Aorta (tissue), 5 donors: ENCODE measurements around the gene SPECC1. TPM values are rescaled to one million over a fixed set of nuclear protein-coding genes. Genes with fewer than 3 reads are reported as not detected.
"Not testable (repeated sequence)": the region's sequence is repeated elsewhere in the genome, so short reads cannot be mapped to it uniquely, and the experiment has no call there.

Experiments
- ATAC-seq: fragments of 200-7000 bp; cut with Tn5 transposase; one replicate; pipeline ENCODE4 v1.9.1; 2022; ENCODE audit warnings: moderate library complexity; ENCODE audit not compliant: low FRiP score
- DNase-seq, 2 donors: peaks; one replicate each; pipeline ENCODE4 v3.0.0-alpha.2; 2020
- H3K27ac ChIP-seq, 2 donors: one replicate each; pipeline ENCODE4 v1.5.1; 2013; ENCODE audit warnings: low read length in 2 of 2, mild to moderate bottlenecking in 2 of 2, moderate library complexity in 2 of 2, control low read depth in 1 of 2, inconsistent platforms in 1 of 2, low read depth in 1 of 2
- H3K27me3 ChIP-seq, 2 donors: one replicate each; pipeline ENCODE4 v1.6.1; 2013; ENCODE audit warnings: control low read depth in 1 of 2, low read length in 1 of 2, mild to moderate bottlenecking in 1 of 2, moderate library complexity in 1 of 2; ENCODE audit not compliant: insufficient read depth in 2 of 2, control insufficient read depth in 1 of 2
- H3K36me3 ChIP-seq, 2 donors: one replicate each; pipeline ENCODE4 v1.6.1; 2013; ENCODE audit warnings: control low read depth in 1 of 2, low read length in 1 of 2, mild to moderate bottlenecking in 1 of 2; ENCODE audit not compliant: insufficient read depth in 2 of 2, control insufficient read depth in 1 of 2
- H3K4me1 ChIP-seq, 2 donors: one replicate each; pipeline ENCODE4 v1.6.1; 2013; ENCODE audit warnings: low read length in 2 of 2, control low read depth in 1 of 2, mild to moderate bottlenecking in 1 of 2, moderate library complexity in 1 of 2; ENCODE audit not compliant: insufficient read depth in 2 of 2, control insufficient read depth in 1 of 2
- H3K4me3 ChIP-seq, 2 donors: one replicate each; pipeline ENCODE4 v1.5.1; 2013; ENCODE audit warnings: low read length in 2 of 2, control low read depth in 1 of 2, mild to moderate bottlenecking in 1 of 2
- H3K9me3 ChIP-seq: one replicate; pipeline ENCODE4 v1.6.1; 2013; ENCODE audit warnings: mild to moderate bottlenecking, low read length; ENCODE audit not compliant: control insufficient read depth
- WGBS, 2 donors: extraction: QIAGEN DNeasy Blood & Tissue Kit; methylation state at CpG; one replicate each; pipeline ENCODE4 v1.1.7; 2013; 5-methylcytosine and 5-hydroxymethylcytosine counted together
- intact Hi-C, 2 donors: fragments of 100-400 bp; cut with DNase I; formaldehyde crosslinking; loops; one replicate each; pipeline versions ENCODE4 v1.14.2 to v1.15.0; 2022
- polyA plus RNA-seq, 2 donors: library from polyadenylated mRNA; stranded (reverse); fragments of 200-250 nt; gene quantifications; one replicate each; pipeline ENCODE4 v1.2.3, GENCODE V29; 2013
- total RNA-seq, 2 donors: library from RNA; stranded (reverse); fragmentation: NEBNext Ultra II Directional; extraction: Animal tissue kit (Norgen Biotek cat#: 25700); gene quantifications; one replicate each; pipeline ENCODE4 v1.2.1, GENCODE V29; 2021
- donor health status: healthy with polysubstance abuse.
- donor health status: Bipolar disorder and iron deficiency.
- donor health status: DM: no; HTN: no; CAD: no.
- donor health status: DM: no; HTN: no; CAD: no.
- donor health status: DM: yes; HTN: yes; CAD: no.

The SPECC1 gene
- total and polyA plus RNA-seq, 4 donors = 37.4 to 68.8 (median 50.3) TPM

- H3K4me1 ChIP-seq = peaks cover 1 to 18% of the 10 kb centered on the region in 2 donors
- intact Hi-C loops = no loop called here
- no peak overlapping the region for H3K4me3 ChIP-seq
- no peak for ATAC-seq
- peak overlapping the region; percentile 96 for H3K27ac ChIP-seq
- H3K36me3 ChIP-seq = no peaks in the 10 kb centered on the region
- DNase-seq = no peak
- 45 to 47% methylated on average over 6 of the region's 6 CpGs for WGBS, 2 donors
- H3K27me3 ChIP-seq = no peaks in the 10 kb centered on the region
- H3K9me3 ChIP-seq = no peaks in the 10 kb centered on the region
Observed at GRCh38 chr17:20092261-20092867, 83.2 kb downstream of the SPECC1 start.

GRCh38 chr17:20092973-20093626 is 83.9 kb downstream of the SPECC1 start:
- 68 to 71% methylated on average over 2 of the region's 2 CpGs for WGBS, 2 donors
- Histone ChIP-seq H3K4me1 (peaks cover 1 to 14% of the 10 kb centered on the region in 2 donors), H3K9me3 (no peaks in the 10 kb centered on the region), H3K27ac (peak overlapping the region; percentile 96), H3K4me3 (no peak overlapping the region), H3K27me3 (no peaks in the 10 kb centered on the region), H3K36me3 (no peaks in the 10 kb centered on the region)
- DNase-seq = no peak
- no peak for ATAC-seq
- intact Hi-C loops = no loop called here

GRCh38 chr17:20094777-20095176 is 85.6 kb downstream of the SPECC1 start:
- Histone ChIP-seq H3K27me3 (no peaks in the 10 kb centered on the region), H3K4me1 (peaks cover 1 to 14% of the 10 kb centered on the region in 2 donors), H3K27ac (no peak overlapping the region), H3K9me3 (no peaks in the 10 kb centered on the region), H3K36me3 (peaks cover 0 to 4% of the 10 kb centered on the region in 2 donors), H3K4me3 (no peak overlapping the region)
- DNase-seq (no peak), ATAC-seq (no peak)
- WGBS, 2 donors = 42 to 56% methylated on average over 1 of the region's 1 CpG
- intact Hi-C loops = loop anchor here (2.0 to 5.0 kb wide), 3 partner anchors 32 to 87 kb away; partner anchors contain the start of gene SPECC1 (in 2 of the 2)

- intact Hi-C loops = loop anchor here (2.0 to 5.0 kb wide), 3 partner anchors 33 to 88 kb away; partner anchors contain the start of gene SPECC1 (in 2 of the 2)
- WGBS, 2 donors = 14 to 15% methylated on average over 18 of the region's 18 CpGs
- peaks cover 1 to 13% of the 10 kb centered on the region in 2 donors for H3K4me1 ChIP-seq
- H3K9me3 ChIP-seq = no peaks in the 10 kb centered on the region
- H3K36me3 ChIP-seq = peaks cover 0 to 4% of the 10 kb centered on the region in 2 donors
- H3K4me3 ChIP-seq = no peak overlapping the region
- no peaks in the 10 kb centered on the region for H3K27me3 ChIP-seq
- peak overlapping the region in 1 of 2 donors; percentile 12 for H3K27ac ChIP-seq
- peak; percentile 74 for ATAC-seq
- peak; percentile 83 to 90 for DNase-seq
Observed at GRCh38 chr17:20095336-20096080, 86.3 kb downstream of the SPECC1 start.

GRCh38 chr17:20096430-20096829 is 87.3 kb downstream of the SPECC1 start:
- no peaks in the 10 kb centered on the region for H3K27me3 ChIP-seq
- ATAC-seq (no peak), DNase-seq (no peak)
- intact Hi-C loops = loop anchor here (5.0 kb wide), 2 partner anchors 34 to 89 kb away; partner anchors contain the start of gene SPECC1 (in 1 of the 2)
- 29 to 41% methylated on average over 8 of the region's 8 CpGs for WGBS, 2 donors
- peaks cover 1 to 9% of the 10 kb centered on the region in 2 donors for H3K4me1 ChIP-seq
- H3K4me3 ChIP-seq = no peak overlapping the region
- H3K36me3 ChIP-seq = peaks cover 0 to 4% of the 10 kb centered on the region in 2 donors
- no peaks in the 10 kb centered on the region for H3K9me3 ChIP-seq
- no peak overlapping the region for H3K27ac ChIP-seq

GRCh38 chr17:20097330-20097729 is 88.2 kb downstream of the SPECC1 start:
- H3K27ac ChIP-seq = no peak overlapping the region
- no peaks in the 10 kb centered on the region for H3K27me3 ChIP-seq
- no peaks in the 10 kb centered on the region for H3K9me3 ChIP-seq
- H3K4me3 ChIP-seq = no peak overlapping the region
- DNase-seq (no peak), ATAC-seq (no peak)
- H3K36me3 ChIP-seq = peaks cover 2 to 5% of the 10 kb centered on the region in 2 donors
- intact Hi-C loops = loop anchor here (5.0 kb wide), 2 partner anchors 35 to 90 kb away; partner anchors contain the start of gene SPECC1 (in 1 of the 2)
- WGBS, 2 donors = 87 to 88% methylated on average over 6 of the region's 6 CpGs
- peaks cover 1 to 9% of the 10 kb centered on the region in 2 donors for H3K4me1 ChIP-seq

GRCh38 chr17:20098314-20098713 is 89.2 kb downstream of the SPECC1 start:
- no peaks in the 10 kb centered on the region for H3K9me3 ChIP-seq
- peaks cover 2 to 6% of the 10 kb centered on the region in 2 donors for H3K36me3 ChIP-seq
- H3K4me1 ChIP-seq = peaks cover 0 to under 1% of the 10 kb centered on the region in 2 donors
- H3K27ac ChIP-seq = no peak overlapping the region
- H3K27me3 ChIP-seq = no peaks in the 10 kb centered on the region
- DNase-seq = no peak
- WGBS, 2 donors = 82 to 86% methylated on average over 7 of the region's 7 CpGs
- no peak for ATAC-seq
- H3K4me3 ChIP-seq = no peak overlapping the region
- intact Hi-C loops = loop anchor here (5.0 kb wide), 2 partner anchors 36 to 91 kb away; partner anchors contain the start of gene SPECC1 (in 1 of the 2)

GRCh38 chr17:20100806-20101205 is 91.6 kb downstream of the SPECC1 start:
- H3K27me3 ChIP-seq, H3K4me1 ChIP-seq, H3K4me3 ChIP-seq, ATAC-seq, intact Hi-C loops, H3K27ac ChIP-seq, H3K9me3 ChIP-seq, H3K36me3 ChIP-seq, DNase-seq: not testable (repeated sequence)
- 93 to 95% methylated on average over 3 of the region's 3 CpGs for WGBS, 2 donors
